HepG2 (cell line): Measurements from ENCODE around the gene MUC4.

Source experiments
- ELK4 ChIP-seq: sonication (generic); formaldehyde crosslinking; IDR thresholded peaks from 2 replicates; pipeline ENCODE4 v1.9.0; 2021; ENCODE audit warnings: missing genetic modification reagents, borderline replicate concordance
- FOXO4 ChIP-seq: sonication (generic); formaldehyde crosslinking; conservative IDR thresholded peaks from 2 replicates; pipeline ENCODE4 v1.8.1; 2023; ENCODE audit warnings: missing genetic modification reagents
- GPBP1L1 ChIP-seq: sonication (generic); formaldehyde crosslinking; IDR thresholded peaks from 2 replicates; pipeline ENCODE4 v1.5.0; 2020; ENCODE audit warnings: mild to moderate bottlenecking, missing genetic modification reagents
- KDM3A ChIP-seq: IDR thresholded peaks from 2 replicates; pipeline ENCODE4 v1.6.1; 2018; ENCODE audit warnings: low read depth, missing compliant biosample characterization
- MAX ChIP-seq: IDR thresholded peaks from 2 replicates; pipeline ENCODE4 v1.6.1; 2012; ENCODE audit warnings: inconsistent platforms
- SIN3A ChIP-seq: IDR thresholded peaks from 2 replicates; pipeline ENCODE4 v1.6.1; 2011; ENCODE audit warnings: low read depth, mild to moderate bottlenecking, control low read depth, low read length, borderline replicate concordance
- SMAD1 ChIP-seq: sonication (generic); formaldehyde crosslinking; IDR thresholded peaks from 2 replicates; pipeline ENCODE4 v1.4.0; 2020; ENCODE audit warnings: missing genetic modification reagents, low read depth, mild to moderate bottlenecking, borderline replicate concordance
- ZNF18 ChIP-seq: sonication (generic); formaldehyde crosslinking; IDR thresholded peaks from 2 replicates; pipeline ENCODE4 v1.8.0; 2022; ENCODE audit warnings: mild to moderate bottlenecking, missing genetic modification reagents; ENCODE audit not compliant: insufficient replicate concordance
- ZNF569 ChIP-seq: sonication (generic); formaldehyde crosslinking; IDR thresholded peaks from 2 replicates; pipeline ENCODE4 v1.5.0; 2020; ENCODE audit warnings: mild to moderate bottlenecking, missing genetic modification reagents, moderate library complexity, borderline replicate concordance

GRCh38 chr3:195835791-195836190, 24.1 kb upstream of the MUC4 start:
- TF ChIP-seq FOXO4 (CRISPR knock-in tag) (no peak), GPBP1L1 (CRISPR knock-in tag) (no peak), SMAD1 (no peak), SIN3A (no peak), KDM3A (CRISPR knock-in tag) (no peak), MAX (no peak), ZNF569 (CRISPR knock-in tag) (no peak), ELK4 (CRISPR knock-in tag) (no peak), ZNF18 (CRISPR knock-in tag) (no peak)
